GM18873 (cell line): ENCODE data around the gene DLGAP1.

Experiments
- ATAC-seq: cut with Tn5 transposase; IDR thresholded peaks from one replicate; pipeline ENCODE4 v1.9.1; 2021; ENCODE audit warnings: mild to moderate bottlenecking, moderate library complexity, moderate number of reproducible peaks; ENCODE audit not compliant: unreplicated experiment, low FRiP score

The DLGAP1 gene

GRCh38 chr18:4248686-4249085 is 206.4 kb downstream of the DLGAP1 start:
- ATAC-seq = no peak

- ATAC-seq = no peak
These were observed 208.7 kb downstream of the DLGAP1 start for GRCh38 chr18:4246374-4246773.

GRCh38 chr18:4245456-4245855 is 209.7 kb downstream of the DLGAP1 start:
- ATAC-seq = no peak

- no peak for ATAC-seq
These were observed 212.5 kb downstream of the DLGAP1 start for GRCh38 chr18:4242431-4243161.

GRCh38 chr18:4241090-4241617 is 214.0 kb downstream of the DLGAP1 start:
- no peak for ATAC-seq

GRCh38 chr18:4238966-4239365 is 216.1 kb downstream of the DLGAP1 start:
- ATAC-seq = no peak

- no peak for ATAC-seq
These were observed 217.5 kb downstream of the DLGAP1 start for GRCh38 chr18:4237664-4238041.

- ATAC-seq = no peak
These were observed 218.0 kb downstream of the DLGAP1 start for GRCh38 chr18:4236940-4237663.

GRCh38 chr18:4233468-4233867 is 221.6 kb downstream of the DLGAP1 start:
- no peak for ATAC-seq

GRCh38 chr18:4232656-4233055 is 222.5 kb downstream of the DLGAP1 start:
- no peak for ATAC-seq

GRCh38 chr18:4231260-4231659 is 223.8 kb downstream of the DLGAP1 start:
- ATAC-seq = no peak

- ATAC-seq = no peak
These were observed 224.5 kb downstream of the DLGAP1 start for GRCh38 chr18:4230450-4231168.

GRCh38 chr18:4224031-4224704 is 230.9 kb downstream of the DLGAP1 start:
- no peak for ATAC-seq

GRCh38 chr18:4211111-4211837 is 243.8 kb downstream of the DLGAP1 start:
- ATAC-seq = no peak

- no peak for ATAC-seq
These were observed 246.7 kb downstream of the DLGAP1 start for GRCh38 chr18:4208366-4208765.

GRCh38 chr18:4207383-4207985 is 247.6 kb downstream of the DLGAP1 start:
- ATAC-seq = no peak

GRCh38 chr18:4204438-4204720 is 250.7 kb downstream of the DLGAP1 start:
- ATAC-seq = no peak

GRCh38 chr18:4203568-4204437 is 251.3 kb downstream of the DLGAP1 start:
- no peak for ATAC-seq

- ATAC-seq = no peak
These were observed 254.7 kb downstream of the DLGAP1 start for GRCh38 chr18:4200399-4200798.
